Measurements from ENCODE around the gene C17orf114.

C17orf114 gene

GRCh38 chr17:4789701-4789950 lies 12.5 kb downstream of the C17orf114 start (continued):
- TF ChIP-seq ZNF18 (tag by site-specific recombination; IDR thresholded peaks at IDR 0.05), result no peak
- no peak for TF ChIP-seq ZNF747 (tag by site-specific recombination; IDR thresholded peaks at IDR 0.05)
- no peak for TF ChIP-seq TSHZ1 (tag by site-specific recombination; IDR thresholded peaks at IDR 0.05; ENCODE audit: borderline replicate concordance)
- peak; percentile 75 for TF ChIP-seq SP3 (tag by site-specific recombination; IDR thresholded peaks at IDR 0.05)
- TF ChIP-seq YY1 (tag by site-specific recombination; IDR thresholded peaks at IDR 0.05), result no peak
- TF ChIP-seq ZSCAN5A (tag by site-specific recombination; IDR thresholded peaks at IDR 0.05), result no peak
- peak; percentile 76 for TF ChIP-seq SP2 (tag by site-specific recombination; IDR thresholded peaks at IDR 0.05)
- peak; percentile 65 for TF ChIP-seq ZBTB17 (tag by site-specific recombination; IDR thresholded peaks at IDR 0.05)
- TF ChIP-seq RBAK (tag by site-specific recombination; IDR thresholded peaks at IDR 0.05), result no peak
- no peak for TF ChIP-seq ZNF140 (tag by site-specific recombination; IDR thresholded peaks at IDR 0.05)
- no peak for TF ChIP-seq ZNF621 (tag by site-specific recombination; IDR thresholded peaks at IDR 0.05)
- TF ChIP-seq ZNF16 (tag by site-specific recombination; IDR thresholded peaks at IDR 0.05; ENCODE audit: low read depth), result no peak
- TF ChIP-seq ZNF544 (tag by site-specific recombination; IDR thresholded peaks at IDR 0.05), result no peak
- TF ChIP-seq ZBTB10 (tag by site-specific recombination; IDR thresholded peaks at IDR 0.05), result 0 out of 2 replicates have a peak, but pooled peaks have one; percentile 2
- no peak for TF ChIP-seq ZNF398 (tag by site-specific recombination; IDR thresholded peaks at IDR 0.05)
- no peak for TF ChIP-seq ZNF112 (tag by site-specific recombination; IDR thresholded peaks at IDR 0.05)
- no peak for TF ChIP-seq ZNF248 (tag by site-specific recombination; IDR thresholded peaks at IDR 0.05)
- TF ChIP-seq ZNF366 (tag by site-specific recombination; conservative IDR thresholded peaks at IDR 0.05), result no peak
- no peak for TF ChIP-seq ZBTB1 (tag by site-specific recombination; IDR thresholded peaks at IDR 0.05)
- no peak for TF ChIP-seq ZNF48 (tag by site-specific recombination; IDR thresholded peaks at IDR 0.05)
- no peak for TF ChIP-seq ZSCAN30 (tag by site-specific recombination; IDR thresholded peaks at IDR 0.05)
- TF ChIP-seq ZNF571 (tag by site-specific recombination; IDR thresholded peaks at IDR 0.05), result no peak
- TF ChIP-seq PRDM6 (tag by site-specific recombination; IDR thresholded peaks at IDR 0.05), result no peak
- TF ChIP-seq ZNF184 (tag by site-specific recombination; IDR thresholded peaks at IDR 0.05), result no peak
- no peak for TF ChIP-seq ZNF560 (tag by site-specific recombination; IDR thresholded peaks at IDR 0.05; ENCODE audit: borderline replicate concordance)
- no peak for TF ChIP-seq OVOL3 (tag by site-specific recombination; IDR thresholded peaks at IDR 0.05)
- TF ChIP-seq ZEB2 (tag by site-specific recombination; IDR thresholded peaks at IDR 0.05), result 0 out of 2 replicates have a peak, but pooled peaks have one; percentile 24
- no peak for TF ChIP-seq ZNF121 (tag by site-specific recombination; IDR thresholded peaks at IDR 0.05)
- TF ChIP-seq ZNF211 (tag by site-specific recombination; IDR thresholded peaks at IDR 0.05; ENCODE audit: low read depth), result no peak
- TF ChIP-seq ZSCAN16 (tag by site-specific recombination; IDR thresholded peaks at IDR 0.05), result no peak
- TF ChIP-seq ZNF521 (tag by site-specific recombination; IDR thresholded peaks at IDR 0.05), result no peak

Measured in HEK293 (cell line).